ENCODE results near the gene DACH1. TPM values are rescaled to one million over a fixed set of nuclear protein-coding genes. Genes with fewer than 3 reads are reported as not detected.

DACH1 gene
- total RNA-seq, 4 donors from 2014 or later: 2.2 to 5.9 (median 2.8) TPM

DNA sequence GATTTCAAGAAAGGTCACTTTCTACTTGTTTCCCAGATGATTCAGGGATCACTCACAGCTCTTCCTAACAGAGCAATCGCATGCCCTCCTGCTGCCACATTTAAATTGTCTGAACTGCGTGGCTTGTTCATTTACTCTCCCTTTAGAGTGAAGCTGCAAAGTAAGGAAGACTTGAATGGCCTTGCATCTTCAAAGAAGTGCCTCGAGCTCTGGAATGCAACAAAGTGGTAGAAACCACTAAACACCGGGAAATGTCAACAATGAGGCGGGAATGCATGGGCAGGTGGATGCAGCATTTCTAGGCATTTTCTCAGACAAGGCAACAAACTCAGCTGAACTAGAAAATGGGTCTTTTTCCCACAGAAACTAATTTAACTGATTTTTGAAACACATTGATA is 10.3 kb upstream of the DACH1 start:
- no peak for DNase-seq (ENCODE audit: low spot score in 2 of 2)
- WGBS, 2 donors: 70 to 78% methylated on average over 5 of the region's 5 CpGs
- Histone ChIP-seq H3K36me3 (no peaks in the 10 kb centered on the region), H3K4me3 (no peak overlapping the region), H3K27me3 (no peaks in the 10 kb centered on the region), H3K4me1 (peaks cover 0 to 13% (median 0%) of the 10 kb centered on the region in 4 donors), H3K27ac (no peak overlapping the region), H3K9me3 (no peaks in the 10 kb centered on the region)
- TF ChIP-seq, protein P1, sequence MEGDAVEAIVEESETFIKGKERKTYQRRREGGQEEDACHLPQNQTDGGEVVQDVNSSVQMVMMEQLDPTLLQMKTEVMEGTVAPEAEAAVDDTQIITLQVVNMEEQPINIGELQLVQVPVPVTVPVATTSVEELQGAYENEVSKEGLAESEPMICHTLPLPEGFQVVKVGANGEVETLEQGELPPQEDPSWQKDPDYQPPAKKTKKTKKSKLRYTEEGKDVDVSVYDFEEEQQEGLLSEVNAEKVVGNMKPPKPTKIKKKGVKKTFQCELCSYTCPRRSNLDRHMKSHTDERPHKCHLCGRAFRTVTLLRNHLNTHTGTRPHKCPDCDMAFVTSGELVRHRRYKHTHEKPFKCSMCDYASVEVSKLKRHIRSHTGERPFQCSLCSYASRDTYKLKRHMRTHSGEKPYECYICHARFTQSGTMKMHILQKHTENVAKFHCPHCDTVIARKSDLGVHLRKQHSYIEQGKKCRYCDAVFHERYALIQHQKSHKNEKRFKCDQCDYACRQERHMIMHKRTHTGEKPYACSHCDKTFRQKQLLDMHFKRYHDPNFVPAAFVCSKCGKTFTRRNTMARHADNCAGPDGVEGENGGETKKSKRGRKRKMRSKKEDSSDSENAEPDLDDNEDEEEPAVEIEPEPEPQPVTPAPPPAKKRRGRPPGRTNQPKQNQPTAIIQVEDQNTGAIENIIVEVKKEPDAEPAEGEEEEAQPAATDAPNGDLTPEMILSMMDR (IDR thresholded peaks at IDR 0.05): no peak
- TF ChIP-seq POLR2A (IDR thresholded peaks at IDR 0.05) (no peak), EP300 (IDR thresholded peaks at IDR 0.05) (no peak)

DNA sequence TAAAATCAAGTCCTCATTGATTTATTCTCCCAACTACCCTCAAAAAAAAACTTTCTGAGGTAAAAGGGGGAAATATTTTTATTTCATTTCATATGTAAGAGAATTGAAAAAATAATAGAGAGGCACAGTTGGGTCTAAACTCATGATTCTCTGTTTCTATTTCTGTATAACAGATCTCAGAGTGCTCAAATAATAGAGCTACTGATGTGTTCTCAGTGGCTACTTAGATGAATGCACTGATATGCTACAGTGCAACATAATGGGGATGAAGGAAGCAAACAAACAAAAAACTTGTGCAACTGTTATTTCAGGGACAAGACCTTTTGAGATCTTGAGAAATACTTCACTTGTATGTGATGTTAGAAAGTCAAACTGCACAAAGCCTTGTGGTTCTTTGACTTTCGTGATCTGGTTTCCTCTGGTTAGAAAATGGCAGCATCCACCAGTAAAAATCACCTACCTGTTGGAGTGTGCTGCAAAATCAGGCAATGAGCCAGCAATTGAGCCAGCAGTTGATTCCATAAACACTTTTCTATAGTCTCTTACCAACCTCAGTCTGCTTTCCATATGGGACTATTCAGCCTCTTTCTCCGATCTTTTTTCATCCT is 9.7 kb upstream of the DACH1 start:
- 61 to 67% methylated on average over 2 of the region's 2 CpGs for WGBS, 2 donors
- Histone ChIP-seq H3K27ac (no peak overlapping the region), H3K36me3 (no peaks in the 10 kb centered on the region), H3K4me1 (peaks cover 0 to 13% (median 0%) of the 10 kb centered on the region in 4 donors), H3K4me3 (no peak overlapping the region), H3K27me3 (no peaks in the 10 kb centered on the region), H3K9me3 (no peaks in the 10 kb centered on the region)
- DNase-seq (ENCODE audit: low spot score in 2 of 2): no peak
- TF ChIP-seq, protein P1 (IDR thresholded peaks at IDR 0.05): no peak
- TF ChIP-seq EP300 (IDR thresholded peaks at IDR 0.05) (no peak), POLR2A (IDR thresholded peaks at IDR 0.05) (no peak)

DNA sequence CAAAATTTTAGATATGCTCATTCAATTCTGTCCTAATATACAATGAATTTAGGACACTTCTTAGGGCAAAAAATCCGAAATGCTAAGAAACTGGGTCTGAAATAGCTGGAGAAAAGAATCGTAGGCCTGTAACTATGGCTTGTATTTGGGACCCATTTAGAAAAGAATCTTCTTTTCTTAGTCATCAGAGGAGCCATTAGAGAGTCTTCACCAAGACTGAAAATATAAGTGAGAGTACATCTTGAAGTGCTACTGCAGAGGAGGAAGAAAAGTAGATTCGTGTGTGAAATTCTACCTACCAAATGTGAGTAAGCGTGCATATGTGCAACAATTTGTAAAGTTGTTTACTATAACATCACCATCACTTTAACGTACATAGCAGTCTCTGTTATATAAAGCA is 8.8 kb upstream of the DACH1 start:
- Histone ChIP-seq H3K9me3 (no peaks in the 10 kb centered on the region), H3K36me3 (no peaks in the 10 kb centered on the region), H3K27me3 (no peaks in the 10 kb centered on the region), H3K27ac (no peak overlapping the region), H3K4me3 (no peak overlapping the region), H3K4me1 (peaks cover 0 to 13% (median 0%) of the 10 kb centered on the region in 4 donors)
- TF ChIP-seq POLR2A (IDR thresholded peaks at IDR 0.05) (no peak), EP300 (IDR thresholded peaks at IDR 0.05) (no peak)
- TF ChIP-seq, protein P1 (IDR thresholded peaks at IDR 0.05): no peak
- whole genome bisulfite sequencing, 2 donors: 89 to 91% methylated on average over 5 of the region's 5 CpGs
- DNase-seq (ENCODE audit: low spot score in 2 of 2): no peak

DNA sequence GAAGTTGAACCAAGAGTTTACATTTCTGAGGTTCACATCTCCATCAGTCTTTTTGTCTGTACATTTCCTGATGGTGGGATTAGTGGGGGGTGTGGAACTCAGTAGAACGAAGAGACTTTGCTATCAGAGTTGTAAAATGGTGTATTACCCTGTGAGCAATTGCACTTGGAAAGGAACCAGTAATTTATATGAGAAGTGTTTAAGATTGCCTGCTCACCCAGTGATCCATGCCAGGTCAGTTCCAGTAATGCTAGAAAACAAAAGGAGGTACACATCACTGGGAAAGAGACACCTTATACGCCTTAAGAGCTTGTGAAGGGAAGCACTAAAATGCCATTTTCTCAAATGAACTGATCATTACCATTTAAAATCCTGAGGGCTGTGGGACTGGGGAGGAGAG is 7.5 kb upstream of the DACH1 start:
- Histone ChIP-seq H3K4me3 (no peak overlapping the region), H3K36me3 (no peaks in the 10 kb centered on the region), H3K27ac (no peak overlapping the region), H3K4me1 (peaks cover 0 to 8% (median 0%) of the 10 kb centered on the region in 4 donors), H3K27me3 (no peaks in the 10 kb centered on the region), H3K9me3 (no peaks in the 10 kb centered on the region)
- TF ChIP-seq EP300 (IDR thresholded peaks at IDR 0.05) (no peak), POLR2A (IDR thresholded peaks at IDR 0.05) (no peak)
- TF ChIP-seq, protein P1 (IDR thresholded peaks at IDR 0.05): no peak
- WGBS, 2 donors: 73 to 86% methylated on average over 2 of the region's 2 CpGs
- no peak for DNase-seq (ENCODE audit: low spot score in 2 of 2)

GRCh38 chr13:71873418-71874247 is 6.6 kb upstream of the DACH1 start:
- TF ChIP-seq POLR2A (IDR thresholded peaks at IDR 0.05): no peak
- TF ChIP-seq, protein P1 (IDR thresholded peaks at IDR 0.05): no peak
- no peak for TF ChIP-seq EP300 (IDR thresholded peaks at IDR 0.05)
- H3K36me3 ChIP-seq: no peaks in the 10 kb centered on the region
- no peaks in the 10 kb centered on the region for H3K9me3 ChIP-seq
- H3K4me1 ChIP-seq: no peaks in the 10 kb centered on the region
- H3K27ac ChIP-seq: no peak overlapping the region
- H3K27me3 ChIP-seq: no peaks in the 10 kb centered on the region
- no peak overlapping the region for H3K4me3 ChIP-seq
- no peak for DNase-seq (ENCODE audit: low spot score in 2 of 2)
- 50 to 57% methylated on average over 5 of the region's 5 CpGs for WGBS, 2 donors

Measured in tibial nerve (tissue), 4 donors.